SKM-1 treated with dmso at 0.1 percent for 144 hours (cell line): ENCODE data around the gene ZIC4.

Source experiments
- DNase-seq: peaks from one replicate; lab custom pipeline; 2025; ENCODE audit not compliant: unreplicated experiment; lab: John Stamatoyannopoulos, UW

Gene ZIC4

GRCh38 chr3:147371771-147372340, 34.5 kb downstream of the ZIC4 start:
- DNase-seq = no peak

GRCh38 chr3:147371140-147371539, 35.2 kb downstream of the ZIC4 start:
- no peak for DNase-seq

GRCh38 chr3:147370349-147370748, 36.0 kb downstream of the ZIC4 start:
- no peak for DNase-seq

GRCh38 chr3:147369661-147370123, 36.7 kb downstream of the ZIC4 start:
- no peak for DNase-seq

- DNase-seq = no peak
These were observed 37.1 kb downstream of the ZIC4 start for GRCh38 chr3:147369231-147369630.

GRCh38 chr3:147368561-147369221, 37.7 kb downstream of the ZIC4 start:
- DNase-seq = no peak

GRCh38 chr3:147368151-147368550, 38.2 kb downstream of the ZIC4 start:
- DNase-seq = no peak

- no peak for DNase-seq
These were observed 38.7 kb downstream of the ZIC4 start for GRCh38 chr3:147367676-147368075.

GRCh38 chr3:147365196-147366115, 40.9 kb downstream of the ZIC4 start:
- DNase-seq = no peak

GRCh38 chr3:147364771-147365170, 41.6 kb downstream of the ZIC4 start:
- DNase-seq = no peak

GRCh38 chr3:147361454-147362420, 44.6 kb downstream of the ZIC4 start:
- DNase-seq = no peak

- no peak for DNase-seq
These were observed 45.5 kb downstream of the ZIC4 start for GRCh38 chr3:147360646-147361453.

- no peak for DNase-seq
These were observed 46.3 kb downstream of the ZIC4 start for GRCh38 chr3:147360051-147360439.

- DNase-seq = no peak
These were observed 46.9 kb downstream of the ZIC4 start for GRCh38 chr3:147359177-147360050.

- no peak for DNase-seq
These were observed 48.0 kb downstream of the ZIC4 start for GRCh38 chr3:147358144-147358992.

GRCh38 chr3:147356909-147357900, 49.1 kb downstream of the ZIC4 start:
- DNase-seq = no peak
